Measurements from ENCODE around the gene FAM210A.

- TF ChIP-seq, protein P1, sequence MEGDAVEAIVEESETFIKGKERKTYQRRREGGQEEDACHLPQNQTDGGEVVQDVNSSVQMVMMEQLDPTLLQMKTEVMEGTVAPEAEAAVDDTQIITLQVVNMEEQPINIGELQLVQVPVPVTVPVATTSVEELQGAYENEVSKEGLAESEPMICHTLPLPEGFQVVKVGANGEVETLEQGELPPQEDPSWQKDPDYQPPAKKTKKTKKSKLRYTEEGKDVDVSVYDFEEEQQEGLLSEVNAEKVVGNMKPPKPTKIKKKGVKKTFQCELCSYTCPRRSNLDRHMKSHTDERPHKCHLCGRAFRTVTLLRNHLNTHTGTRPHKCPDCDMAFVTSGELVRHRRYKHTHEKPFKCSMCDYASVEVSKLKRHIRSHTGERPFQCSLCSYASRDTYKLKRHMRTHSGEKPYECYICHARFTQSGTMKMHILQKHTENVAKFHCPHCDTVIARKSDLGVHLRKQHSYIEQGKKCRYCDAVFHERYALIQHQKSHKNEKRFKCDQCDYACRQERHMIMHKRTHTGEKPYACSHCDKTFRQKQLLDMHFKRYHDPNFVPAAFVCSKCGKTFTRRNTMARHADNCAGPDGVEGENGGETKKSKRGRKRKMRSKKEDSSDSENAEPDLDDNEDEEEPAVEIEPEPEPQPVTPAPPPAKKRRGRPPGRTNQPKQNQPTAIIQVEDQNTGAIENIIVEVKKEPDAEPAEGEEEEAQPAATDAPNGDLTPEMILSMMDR (IDR thresholded peaks at IDR 0.05): no peak
- no peak for TF ChIP-seq POLR2A (IDR thresholded peaks at IDR 0.05)
Measured at GRCh38 chr18:13618760-13619438, 107.5 kb downstream of the FAM210A start.

All from body of pancreas (tissue), 4 donors.